Stimulated activated CD4-positive, alpha-beta T cell treated with anti-CD3 and anti-CD28 coated beads, Interleukin-4, amount 100 ng/mL, for 1 hour (primary cell): Measurements from ENCODE around the gene GRIP1.

Experiments
- DNase-seq: peaks from one replicate; pipeline ENCODE4 v3.0.0-alpha.2; 2020

The GRIP1 gene

GRCh38 chr12:66637699-66638301 lies 41.1 kb downstream of the GRIP1 start:
- DNase-seq, result no peak

GRCh38 chr12:66636771-66637170 lies 42.1 kb downstream of the GRIP1 start:
- DNase-seq, result no peak

GRCh38 chr12:66633676-66634075 lies 45.2 kb downstream of the GRIP1 start:
- DNase-seq, result no peak

GRCh38 chr12:66629138-66629870 lies 49.6 kb downstream of the GRIP1 start:
- DNase-seq, result no peak

- no peak for DNase-seq
Measured at GRCh38 chr12:66627988-66628317, 50.9 kb downstream of the GRIP1 start.

- no peak for DNase-seq
Measured at GRCh38 chr12:66627270-66627987, 51.4 kb downstream of the GRIP1 start.

- DNase-seq, result no peak
Measured at GRCh38 chr12:66624806-66625205, 54.1 kb downstream of the GRIP1 start.

- no peak for DNase-seq
Measured at GRCh38 chr12:66623455-66623854, 55.4 kb downstream of the GRIP1 start.

- no peak for DNase-seq
Measured at GRCh38 chr12:66620688-66621087, 58.2 kb downstream of the GRIP1 start.

- DNase-seq, result no peak
Measured at GRCh38 chr12:66620026-66620425, 58.9 kb downstream of the GRIP1 start.

GRCh38 chr12:66617991-66618390 lies 60.9 kb downstream of the GRIP1 start:
- DNase-seq, result no peak

GRCh38 chr12:66612090-66612775 lies 66.6 kb downstream of the GRIP1 start:
- DNase-seq, result no peak

- DNase-seq, result no peak
Measured at GRCh38 chr12:66607147-66607546, 71.7 kb downstream of the GRIP1 start.

GRCh38 chr12:66605293-66605692 lies 73.6 kb downstream of the GRIP1 start:
- no peak for DNase-seq

GRCh38 chr12:66603981-66604479 lies 74.8 kb downstream of the GRIP1 start:
- no peak for DNase-seq

- DNase-seq, result no peak
Measured at GRCh38 chr12:66603461-66603860, 75.4 kb downstream of the GRIP1 start.

GRCh38 chr12:66602483-66603143 lies 76.3 kb downstream of the GRIP1 start:
- DNase-seq, result no peak

- DNase-seq, result no peak
Measured at GRCh38 chr12:66600903-66601302, 78.0 kb downstream of the GRIP1 start.

GRCh38 chr12:66599816-66600215 lies 79.1 kb downstream of the GRIP1 start:
- no peak for DNase-seq

- DNase-seq, result no peak
Measured at GRCh38 chr12:66598608-66599007, 80.3 kb downstream of the GRIP1 start.

GRCh38 chr12:66598079-66598478 lies 80.8 kb downstream of the GRIP1 start:
- DNase-seq, result no peak

GRCh38 chr12:66596199-66596598 lies 82.7 kb downstream of the GRIP1 start:
- no peak for DNase-seq

- DNase-seq, result no peak
Measured at GRCh38 chr12:66594688-66595087, 84.2 kb downstream of the GRIP1 start.
